EL (cell line): ENCODE measurements around the gene HSPA9.

Source experiments
- DNase-seq: peaks from one replicate; pipeline ENCODE4 v3.0.0-alpha.2; 2016

HSPA9 gene

GRCh38 chr5:138594305-138595058 is 19.3 kb upstream of the HSPA9 start:
- no peak for DNase-seq

DNA sequence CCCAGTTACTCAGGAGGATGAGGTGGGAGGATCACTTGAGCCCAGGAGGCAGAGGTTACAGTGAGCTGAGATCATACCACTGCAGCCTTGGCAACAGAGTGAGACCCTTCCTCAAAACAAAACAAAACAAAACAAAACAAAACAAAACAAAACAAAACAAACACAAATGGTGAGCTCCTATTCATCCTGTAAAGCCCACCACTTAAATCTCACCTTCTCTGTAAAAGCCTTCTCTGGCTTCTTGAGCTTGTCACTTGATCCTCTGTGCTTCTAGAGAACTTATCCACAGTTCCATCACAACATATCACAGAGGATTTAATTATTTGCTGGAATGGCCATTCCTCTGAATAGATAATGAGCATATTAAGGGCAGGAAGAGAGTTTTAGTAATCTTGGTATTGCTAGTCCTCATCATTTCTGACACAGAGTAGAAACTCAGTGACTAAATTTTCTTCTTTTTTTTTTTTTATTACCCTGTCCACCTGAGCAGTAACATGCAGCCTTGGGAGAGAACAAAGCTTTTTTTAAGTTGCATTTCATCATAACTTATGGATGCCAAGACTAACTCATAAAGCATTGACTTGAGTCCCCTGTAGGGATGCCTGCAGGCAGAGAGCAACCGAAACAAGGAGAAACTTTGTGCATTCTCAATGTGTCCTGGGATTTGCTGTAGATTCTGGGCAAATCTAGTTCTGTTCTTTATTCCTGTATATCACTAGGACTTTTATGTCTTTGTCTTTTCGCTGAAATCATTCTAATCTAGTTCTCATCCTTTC is 13.0 kb upstream of the HSPA9 start:
- DNase-seq: no peak

DNA sequence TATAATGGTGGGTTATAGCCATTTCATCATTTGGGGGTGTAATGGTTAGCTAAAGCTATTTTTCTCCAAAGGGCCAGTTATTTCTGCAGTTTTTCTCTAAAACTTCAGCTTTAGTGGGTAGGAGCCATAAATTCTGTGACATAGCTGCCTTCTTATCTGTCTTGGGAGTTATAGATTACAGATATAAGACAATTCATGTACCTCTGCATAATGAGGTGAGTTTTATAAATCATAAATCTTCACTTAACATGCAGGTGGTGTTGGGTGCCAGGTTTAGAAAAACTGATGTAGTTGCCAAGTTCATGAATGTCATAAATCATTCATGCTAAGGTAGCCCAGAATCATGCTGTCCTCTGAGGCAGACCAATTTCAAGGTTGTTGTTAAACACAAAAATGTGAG is 10.0 kb upstream of the HSPA9 start:
- DNase-seq: no peak

DNA sequence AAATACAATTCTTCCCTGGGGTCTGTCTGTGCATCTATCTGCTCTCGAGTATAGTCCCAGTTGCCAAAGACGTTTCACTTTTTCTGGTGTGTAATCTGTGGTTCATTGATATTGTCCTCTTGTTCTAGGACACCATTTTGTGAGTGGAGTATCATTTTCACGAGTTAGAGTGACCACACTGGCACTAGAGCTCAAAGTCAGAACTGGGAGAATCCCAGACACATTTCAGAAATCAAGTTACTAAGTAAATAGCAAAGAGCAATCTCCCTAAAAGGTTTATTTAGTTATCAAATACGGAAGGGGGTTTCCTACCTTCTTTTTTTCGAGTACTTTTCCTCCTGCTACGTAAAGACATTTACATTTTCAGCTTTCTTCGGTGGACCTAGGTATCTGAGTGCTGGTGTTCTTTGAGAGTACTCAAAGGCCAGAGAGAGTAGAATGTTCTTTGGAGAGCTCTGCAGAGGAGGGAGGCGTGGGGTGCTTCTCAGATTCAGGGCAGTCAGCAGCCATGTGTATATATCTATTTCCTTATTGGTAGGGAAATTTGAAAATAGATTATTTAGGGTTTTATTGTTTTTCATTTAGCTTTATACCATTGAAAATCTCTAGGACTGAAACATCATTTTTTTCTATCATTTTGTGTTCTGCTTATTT is 8.9 kb upstream of the HSPA9 start:
- no peak for DNase-seq

GRCh38 chr5:138582959-138583358 is 7.8 kb upstream of the HSPA9 start:
- DNase-seq: no peak

- no peak for DNase-seq
Observed at GRCh38 chr5:138580777-138581176, 5.6 kb upstream of the HSPA9 start.

DNA sequence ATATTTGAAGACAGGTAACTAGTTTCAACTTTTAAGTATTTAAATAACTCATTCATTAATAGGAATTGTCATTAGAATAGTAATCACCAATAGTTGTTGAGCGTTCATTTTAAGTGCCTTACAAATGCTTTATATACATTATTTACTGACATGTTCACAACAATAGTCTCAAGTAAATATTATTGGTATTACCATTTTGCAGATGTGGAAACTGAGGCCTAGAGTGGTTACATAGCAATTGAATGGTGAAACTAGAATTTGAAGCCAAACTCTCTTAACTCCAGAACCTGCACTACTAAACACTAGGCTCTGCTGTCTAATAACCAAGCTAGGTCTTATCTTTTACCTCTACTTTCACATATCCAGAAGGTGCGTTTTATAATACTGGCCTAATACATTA is 4.8 kb upstream of the HSPA9 start:
- no peak for DNase-seq

DNA sequence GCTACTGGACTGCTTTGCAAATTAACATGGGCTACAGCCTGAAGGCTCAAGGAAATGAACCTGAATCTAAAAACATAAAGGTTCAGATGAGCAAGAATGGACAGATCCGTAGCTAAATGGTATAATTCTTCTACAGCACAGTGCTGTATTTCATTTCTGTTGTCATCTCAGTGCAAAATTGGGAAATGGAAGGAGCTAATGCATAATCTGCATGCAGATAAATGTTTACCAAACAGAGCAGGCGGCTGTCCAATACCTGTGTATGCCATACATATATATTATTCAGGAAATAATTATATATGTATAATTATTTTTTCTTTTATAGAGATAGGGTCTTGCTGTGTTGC is 4.3 kb upstream of the HSPA9 start:
- no peak for DNase-seq

DNA sequence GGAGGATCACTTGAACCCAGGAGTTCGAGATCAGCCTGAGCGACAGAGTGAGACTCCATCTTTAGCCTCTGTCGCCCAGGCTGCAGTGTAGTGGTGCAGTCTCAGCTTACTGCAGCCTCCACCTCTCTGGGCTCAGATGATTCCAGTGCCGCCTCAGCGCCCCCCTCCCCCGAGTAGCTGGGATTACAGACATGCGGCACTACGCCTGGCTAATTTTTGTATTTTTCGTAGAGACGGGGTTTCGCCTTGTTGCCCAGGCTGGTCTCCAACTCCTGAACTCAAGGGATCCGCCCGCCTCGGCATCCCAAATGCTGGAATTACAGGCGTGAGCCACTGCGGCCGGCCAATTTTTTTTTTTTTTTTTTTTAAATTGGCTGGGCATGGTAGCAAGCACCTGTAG is 2.3 kb upstream of the HSPA9 start:
- no peak for DNase-seq

DNA sequence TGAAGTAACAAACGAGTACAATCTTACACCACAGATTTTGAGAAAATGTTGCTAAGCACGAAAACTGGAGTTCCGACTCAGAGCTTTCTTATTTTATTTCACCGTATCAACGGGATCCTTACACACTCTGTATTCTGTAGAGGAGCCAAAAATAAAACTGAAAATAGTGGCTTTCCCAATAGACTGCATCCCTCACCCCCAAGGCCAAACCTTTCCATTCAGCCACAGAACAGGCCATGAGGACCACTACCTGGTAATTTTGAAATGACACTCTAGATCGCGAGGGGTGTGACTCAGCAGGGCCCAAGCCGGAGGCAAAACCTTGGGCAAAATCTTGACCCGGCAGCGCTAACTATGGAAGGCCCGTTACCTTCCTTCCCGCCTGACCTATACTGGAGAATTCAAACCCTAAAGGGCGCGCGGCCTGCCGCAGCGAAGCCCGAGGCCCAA is 432 bp downstream of the HSPA9 start:
- DNase-seq: no peak

DNA sequence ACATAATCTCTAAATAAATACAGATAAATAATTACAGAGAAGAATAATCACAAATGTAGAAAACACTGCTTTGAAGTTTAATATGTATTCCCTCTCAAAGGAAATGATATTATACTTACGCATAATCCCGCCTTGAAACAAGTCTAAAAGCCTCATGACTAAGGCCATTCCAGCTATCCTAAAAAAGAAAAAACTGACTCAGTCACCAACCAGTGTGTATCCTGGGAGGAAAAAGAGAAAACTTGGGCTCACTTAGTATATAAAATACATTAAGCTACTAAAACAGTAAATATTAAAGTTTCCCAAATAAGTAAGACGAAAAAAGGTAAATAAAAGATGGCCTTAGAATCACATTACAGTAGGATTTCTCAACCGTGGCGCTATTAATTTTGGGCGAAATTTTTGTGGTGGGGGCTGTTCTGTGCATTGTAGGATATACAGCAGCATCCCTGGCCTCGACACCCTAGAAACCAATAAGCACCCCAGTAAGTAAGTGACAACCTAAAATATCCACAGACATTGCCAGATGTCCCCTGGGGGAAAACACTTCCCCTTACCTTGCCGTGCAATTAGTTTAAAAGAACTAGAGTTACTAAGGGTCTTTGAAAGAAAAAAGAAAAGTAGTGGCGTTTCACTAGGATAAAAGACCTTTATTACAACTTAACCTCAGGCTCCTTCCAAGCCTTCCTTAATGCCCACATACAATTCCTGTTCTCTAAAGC is 1.1 kb downstream of the HSPA9 start:
- DNase-seq: peak; percentile 39

DNA sequence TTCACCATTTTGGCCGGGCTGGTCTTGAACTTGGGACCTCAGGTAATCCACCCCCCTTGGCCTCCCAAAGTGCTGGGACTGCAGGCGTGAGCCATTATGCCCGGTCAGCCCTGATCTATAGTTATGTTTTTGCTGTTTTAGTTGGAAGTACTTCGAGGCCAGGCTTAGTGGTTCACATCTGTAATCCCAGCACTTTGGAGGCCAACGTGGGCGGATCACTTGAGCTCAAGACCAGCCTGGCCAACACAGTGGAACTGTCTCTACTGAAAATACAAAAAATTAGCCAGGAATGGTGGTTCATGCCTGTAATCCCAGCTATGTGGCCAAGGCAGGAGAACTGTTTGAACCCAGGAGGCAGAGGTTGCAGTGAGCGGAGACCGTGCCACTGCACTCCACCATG is 2.0 kb downstream of the HSPA9 start:
- DNase-seq: no peak

- no peak for DNase-seq
Observed at GRCh38 chr5:138570871-138571270, 4.3 kb downstream of the HSPA9 start.

GRCh38 chr5:138569782-138570181 is 5.4 kb downstream of the HSPA9 start:
- DNase-seq: peak; percentile 46

DNA sequence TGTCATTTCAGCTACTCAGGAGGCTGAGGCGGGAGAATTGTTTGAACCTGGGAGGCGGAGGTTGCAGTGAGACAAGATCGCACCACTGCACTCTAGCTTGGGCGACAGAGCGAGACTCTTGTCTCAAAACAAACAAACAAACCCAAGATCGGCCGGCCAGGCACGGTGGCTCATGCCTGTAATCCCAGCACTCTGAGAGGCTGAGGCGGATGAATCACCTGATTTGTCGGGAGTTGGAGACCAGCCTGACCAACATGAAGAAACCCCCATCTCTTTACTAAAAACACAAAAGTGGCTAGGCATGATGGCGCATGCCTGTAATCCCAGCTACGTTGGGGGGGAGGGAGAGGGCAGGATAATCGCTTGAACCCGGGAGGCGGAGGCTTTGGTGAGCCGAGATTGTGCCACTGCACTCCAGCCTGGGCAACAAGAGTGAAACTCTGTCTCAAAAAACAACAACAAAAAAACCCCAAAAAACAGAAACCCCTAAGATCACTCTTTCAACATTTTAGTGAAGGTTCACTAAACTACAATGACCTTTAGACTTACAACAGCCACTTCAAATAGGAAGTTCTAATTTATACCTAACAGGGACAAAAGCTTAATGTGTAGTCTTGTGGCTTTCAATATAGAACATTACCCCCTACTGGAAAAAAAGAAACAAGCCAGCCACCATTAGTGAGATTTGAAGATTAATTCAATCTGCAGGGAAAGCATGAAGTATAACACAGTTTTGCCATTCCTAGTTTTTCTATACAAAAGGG is 7.0 kb downstream of the HSPA9 start:
- peak; percentile 63 for DNase-seq

DNA sequence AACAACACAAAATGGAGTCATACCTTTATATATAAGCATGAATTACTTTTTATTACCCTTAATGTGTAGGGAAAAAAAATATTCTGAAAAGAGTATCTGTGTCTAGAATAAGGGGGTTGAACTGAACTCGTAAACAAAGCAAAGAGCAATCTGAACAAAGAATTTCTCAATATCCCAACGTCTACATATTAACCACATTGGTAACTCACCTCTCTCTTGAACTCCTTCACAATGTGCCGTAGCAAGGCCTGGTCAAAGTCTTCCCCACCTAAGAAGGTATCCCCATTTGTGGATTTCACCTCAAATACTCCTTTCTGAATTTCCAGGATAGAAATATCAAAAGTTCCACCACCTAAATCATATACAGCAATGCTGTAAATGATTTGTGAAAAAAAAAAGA is 8.4 kb downstream of the HSPA9 start:
- no peak for DNase-seq

DNA sequence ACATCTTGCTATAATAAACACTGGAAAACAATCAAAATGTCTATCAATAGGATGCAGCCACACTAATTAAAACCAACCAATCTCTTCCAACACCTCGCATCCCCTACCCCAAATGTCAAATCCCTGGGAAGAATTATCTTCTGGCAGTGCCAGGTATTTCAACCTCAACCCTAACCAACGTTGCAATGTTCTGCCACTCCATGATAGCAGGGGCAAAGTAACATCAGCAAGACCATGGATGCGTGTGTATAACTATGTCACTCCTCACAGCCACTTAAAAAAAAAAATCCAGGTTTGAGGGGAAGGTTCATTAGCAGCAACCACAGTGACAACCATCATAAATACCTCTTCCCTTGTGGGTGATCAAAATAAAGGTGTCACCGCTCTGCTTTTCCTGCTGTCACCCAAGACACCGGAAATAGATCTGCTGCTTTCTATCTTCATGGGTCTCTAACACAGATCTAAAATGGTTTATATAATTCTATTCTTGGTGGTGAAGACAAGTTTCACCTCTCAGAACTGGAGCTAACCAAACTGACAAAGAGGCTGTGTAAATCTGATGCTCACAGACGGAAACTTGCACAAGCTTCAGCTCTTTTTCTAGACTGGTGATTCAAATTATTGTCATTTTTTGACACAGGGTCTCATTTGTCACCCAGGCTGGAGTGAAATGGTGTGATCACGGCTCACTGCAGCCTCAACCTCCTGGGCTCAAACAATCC is 9.9 kb downstream of the HSPA9 start:
- DNase-seq: no peak

GRCh38 chr5:138564242-138564641 is 11.0 kb downstream of the HSPA9 start:
- no peak for DNase-seq

- no peak for DNase-seq
Observed at GRCh38 chr5:138563340-138564118, 11.7 kb downstream of the HSPA9 start.

DNA sequence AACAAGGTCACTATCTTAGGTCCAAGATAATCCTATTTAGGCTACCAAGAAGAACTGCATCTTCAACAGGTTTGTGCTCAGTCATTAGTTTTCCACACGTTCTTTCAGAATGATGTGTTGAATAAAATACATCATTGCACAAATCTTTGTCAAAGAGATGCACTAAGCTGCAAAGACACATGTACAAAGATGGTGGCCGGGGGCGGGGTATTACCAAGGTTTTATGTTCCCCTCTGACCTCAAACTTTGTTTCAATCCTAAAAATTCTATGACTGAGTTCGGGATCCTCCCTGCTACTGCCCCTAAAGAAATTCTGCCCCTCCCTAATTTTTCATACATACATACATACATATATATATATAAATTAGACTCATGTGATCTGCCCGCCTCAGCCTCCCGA is 14.2 kb downstream of the HSPA9 start:
- DNase-seq: no peak

DNA sequence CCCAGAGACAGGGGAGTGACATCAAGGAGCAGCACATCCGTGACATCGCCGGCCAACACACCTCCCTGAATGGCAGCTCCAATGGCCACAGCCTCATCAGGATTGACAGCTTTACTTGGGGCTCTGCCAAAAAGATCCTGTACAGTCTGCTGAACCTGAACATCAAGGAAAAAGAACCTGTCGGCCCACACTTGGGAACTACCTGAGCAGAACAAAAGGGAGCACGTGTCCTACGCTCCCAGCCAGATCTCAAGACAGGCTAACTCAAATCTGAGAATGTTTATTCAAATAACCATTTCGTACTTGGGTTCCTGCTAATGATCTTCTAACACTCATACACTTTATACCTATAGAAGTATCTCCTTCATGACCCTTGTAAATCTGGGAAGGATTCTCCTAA is 15.3 kb downstream of the HSPA9 start:
- DNase-seq: no peak
